ENCODE data around the gene TRAPPC8.

DNA sequence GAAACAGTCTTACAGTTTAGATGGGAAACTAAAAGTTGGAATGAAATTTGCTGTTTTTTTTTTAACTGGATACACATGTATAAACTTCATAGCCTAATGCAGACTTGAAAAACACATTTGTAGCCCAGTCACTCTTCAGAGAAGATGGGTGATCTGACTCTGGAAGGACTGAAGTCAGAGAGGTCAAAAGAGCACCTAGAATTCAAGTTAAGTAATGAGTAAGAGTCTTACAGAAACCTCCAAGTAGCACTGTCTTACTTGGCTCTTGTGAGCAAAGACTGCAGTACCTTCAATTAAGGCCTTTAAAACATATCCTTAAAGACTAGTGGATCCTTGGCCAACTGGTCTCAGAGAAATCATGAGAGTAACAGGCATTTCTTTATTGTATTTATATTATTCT is 41.9 kb downstream of the TRAPPC8 start:
- TF ChIP-seq, protein P1, sequence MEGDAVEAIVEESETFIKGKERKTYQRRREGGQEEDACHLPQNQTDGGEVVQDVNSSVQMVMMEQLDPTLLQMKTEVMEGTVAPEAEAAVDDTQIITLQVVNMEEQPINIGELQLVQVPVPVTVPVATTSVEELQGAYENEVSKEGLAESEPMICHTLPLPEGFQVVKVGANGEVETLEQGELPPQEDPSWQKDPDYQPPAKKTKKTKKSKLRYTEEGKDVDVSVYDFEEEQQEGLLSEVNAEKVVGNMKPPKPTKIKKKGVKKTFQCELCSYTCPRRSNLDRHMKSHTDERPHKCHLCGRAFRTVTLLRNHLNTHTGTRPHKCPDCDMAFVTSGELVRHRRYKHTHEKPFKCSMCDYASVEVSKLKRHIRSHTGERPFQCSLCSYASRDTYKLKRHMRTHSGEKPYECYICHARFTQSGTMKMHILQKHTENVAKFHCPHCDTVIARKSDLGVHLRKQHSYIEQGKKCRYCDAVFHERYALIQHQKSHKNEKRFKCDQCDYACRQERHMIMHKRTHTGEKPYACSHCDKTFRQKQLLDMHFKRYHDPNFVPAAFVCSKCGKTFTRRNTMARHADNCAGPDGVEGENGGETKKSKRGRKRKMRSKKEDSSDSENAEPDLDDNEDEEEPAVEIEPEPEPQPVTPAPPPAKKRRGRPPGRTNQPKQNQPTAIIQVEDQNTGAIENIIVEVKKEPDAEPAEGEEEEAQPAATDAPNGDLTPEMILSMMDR (IDR thresholded peaks at IDR 0.05 in 8 of 11, conservative IDR thresholded peaks at IDR 0.05 in 3 of 11): no peak
- no peak for TF ChIP-seq POLR2A (IDR thresholded peaks at IDR 0.05)
- no peak for TF ChIP-seq POLR2AphosphoS5 (IDR thresholded peaks at IDR 0.05)
